ENCODE data around the gene DPY19L1. TPM values are rescaled to one million over a fixed set of nuclear protein-coding genes. Genes with fewer than 3 reads are reported as not detected.

DPY19L1 gene
- total RNA-seq, 4 donors from 2014 or later: 10.8 to 14.3 (median 11.8) TPM

DNA sequence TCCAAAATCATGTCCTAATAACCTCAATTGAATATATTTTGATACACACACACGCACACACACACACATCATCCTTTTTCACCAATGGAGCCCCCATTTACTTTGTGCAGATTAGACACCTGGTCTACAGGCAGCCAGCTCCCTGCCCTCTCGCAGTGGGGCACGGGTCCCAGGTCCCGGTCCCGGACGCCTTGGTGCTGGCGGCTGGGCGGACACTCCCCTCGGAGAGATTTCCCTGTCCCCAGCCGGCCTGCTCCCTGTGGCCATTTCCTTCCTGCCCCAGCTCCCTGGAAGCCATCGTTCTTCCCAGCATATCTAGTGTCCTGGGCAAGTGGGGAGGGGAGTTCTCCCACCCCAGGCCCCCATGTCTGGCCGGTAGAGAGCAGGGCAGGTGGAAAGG lies 14.6 kb downstream of the DPY19L1 start:
- no peak for DNase-seq (ENCODE audit: extremely low spot score)

DNA sequence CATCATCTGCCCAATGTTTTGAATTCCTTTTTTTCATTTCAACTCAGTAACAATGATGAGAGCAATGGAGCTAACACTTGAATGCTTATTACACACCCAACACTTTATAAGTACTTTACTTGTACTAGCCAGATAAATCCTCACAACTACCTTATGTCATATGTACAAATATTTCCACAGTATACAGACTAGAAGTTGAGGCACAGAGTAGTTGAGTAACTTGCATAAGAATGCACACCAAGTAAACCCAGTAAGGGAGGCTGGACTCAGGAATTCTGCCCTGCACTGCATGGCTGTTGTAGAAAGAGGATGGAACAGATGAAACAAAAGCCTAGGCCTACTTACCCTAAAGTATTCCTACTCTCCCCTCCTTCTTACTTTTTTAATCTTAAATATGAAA lies 15.8 kb downstream of the DPY19L1 start:
- Histone ChIP-seq H3K27ac (replicated peaks in 1 of 4) (no peak overlapping the region), H3K9me3 (no peaks in the 10 kb centered on the region), H3K4me3 (no peak overlapping the region), H3K27me3 (no peaks in the 10 kb centered on the region), H3K4me1 (peaks cover 0 to 12% (median 4%) of the 10 kb centered on the region in 4 donors), H3K36me3 (peaks cover 0 to 5% (median 2%) of the 10 kb centered on the region in 4 donors)
- TF ChIP-seq CTCF (IDR thresholded peaks at IDR 0.05): no peak
- no peak for TF ChIP-seq EP300 (IDR thresholded peaks at IDR 0.05)
- no peak for TF ChIP-seq POLR2AphosphoS5 (IDR thresholded peaks at IDR 0.05)
- no peak for TF ChIP-seq POLR2A (IDR thresholded peaks at IDR 0.05; ENCODE audit: low read depth)
- no peak for DNase-seq (ENCODE audit: extremely low spot score)
- intact Hi-C loops (cut with DNase I): no loop called here

More for the DNA sequence above, 14.6 kb downstream of the DPY19L1 start:
- intact Hi-C loops (cut with DNase I): no loop called here
- Histone ChIP-seq H3K27me3 (no peaks in the 10 kb centered on the region), H3K27ac (replicated peaks in 1 of 4) (no peak overlapping the region), H3K9me3 (no peaks in the 10 kb centered on the region), H3K4me3 (no peak overlapping the region), H3K36me3 (no peaks in the 10 kb centered on the region), H3K4me1 (peaks cover 0 to 12% (median 4%) of the 10 kb centered on the region in 4 donors)
- TF ChIP-seq POLR2AphosphoS5 (IDR thresholded peaks at IDR 0.05) (no peak), CTCF (IDR thresholded peaks at IDR 0.05) (no peak), EP300 (IDR thresholded peaks at IDR 0.05) (no peak), POLR2A (IDR thresholded peaks at IDR 0.05; ENCODE audit: low read depth) (no peak)
- 96% methylated on average over 12 of the region's 12 CpGs for WGBS

GRCh38 chr7:35019801-35020200 lies 17.5 kb downstream of the DPY19L1 start:
- H3K27me3 ChIP-seq: no peaks in the 10 kb centered on the region
- H3K4me3 ChIP-seq: no peak overlapping the region
- H3K4me1 ChIP-seq: no peaks in the 10 kb centered on the region
- H3K36me3 ChIP-seq: peaks cover 0 to 18% (median 3%) of the 10 kb centered on the region in 4 donors
- intact Hi-C loops (cut with DNase I): no loop called here
- no peak overlapping the region for H3K27ac ChIP-seq (replicated peaks in 1 of 4)
- TF ChIP-seq POLR2A (IDR thresholded peaks at IDR 0.05; ENCODE audit: low read depth) (no peak), CTCF (IDR thresholded peaks at IDR 0.05) (no peak), POLR2AphosphoS5 (IDR thresholded peaks at IDR 0.05) (no peak), EP300 (IDR thresholded peaks at IDR 0.05) (no peak)
- WGBS: 78% methylated on average over 3 of the region's 3 CpGs
- DNase-seq (ENCODE audit: extremely low spot score): no peak
- no peaks in the 10 kb centered on the region for H3K9me3 ChIP-seq

- no peaks in the 10 kb centered on the region for H3K9me3 ChIP-seq
- no peak overlapping the region for H3K27ac ChIP-seq (replicated peaks in 1 of 4)
- TF ChIP-seq CTCF (IDR thresholded peaks at IDR 0.05): no peak
- TF ChIP-seq EP300 (IDR thresholded peaks at IDR 0.05): no peak
- no peak for TF ChIP-seq POLR2AphosphoS5 (IDR thresholded peaks at IDR 0.05)
- TF ChIP-seq POLR2A (IDR thresholded peaks at IDR 0.05; ENCODE audit: low read depth): no peak
- H3K27me3 ChIP-seq: no peaks in the 10 kb centered on the region
- DNase-seq (ENCODE audit: extremely low spot score): no peak
- H3K4me1 ChIP-seq: no peaks in the 10 kb centered on the region
- H3K36me3 ChIP-seq: peaks cover 0 to 23% (median 3%) of the 10 kb centered on the region in 4 donors
- WGBS: 96% methylated on average over 2 of the region's 2 CpGs
- intact Hi-C loops (cut with DNase I): no loop called here
- no peak overlapping the region for H3K4me3 ChIP-seq
Measured at GRCh38 chr7:35019179-35019729, 18.0 kb downstream of the DPY19L1 start.

- Histone ChIP-seq H3K4me3 (no peak overlapping the region), H3K4me1 (no peaks in the 10 kb centered on the region), H3K27ac (replicated peaks in 1 of 4) (no peak overlapping the region), H3K9me3 (no peaks in the 10 kb centered on the region), H3K36me3 (peaks cover 0 to 41% (median 16%) of the 10 kb centered on the region in 4 donors), H3K27me3 (no peaks in the 10 kb centered on the region)
- TF ChIP-seq POLR2A (IDR thresholded peaks at IDR 0.05; ENCODE audit: low read depth): no peak
- no peak for TF ChIP-seq EP300 (IDR thresholded peaks at IDR 0.05)
- TF ChIP-seq POLR2AphosphoS5 (IDR thresholded peaks at IDR 0.05): no peak
- TF ChIP-seq CTCF (IDR thresholded peaks at IDR 0.05): no peak
- intact Hi-C loops (cut with DNase I): no loop called here
- DNase-seq (ENCODE audit: extremely low spot score): no peak
- 100% methylated on average over 1 of the region's 1 CpG for WGBS
Measured at GRCh38 chr7:35015346-35015859, 21.9 kb downstream of the DPY19L1 start.

All from esophagus muscularis mucosa (tissue), 4 donors.